Measurements from ENCODE around the gene UTP11. TPM values are rescaled to one million over a fixed set of nuclear protein-coding genes. Genes with fewer than 3 reads are reported as not detected.
"Not testable (repeated sequence)": the region's sequence is repeated elsewhere in the genome, so short reads cannot be mapped to it uniquely, and the experiment has no call there.

The UTP11 gene
- total and polyA plus RNA-seq, 9 donors: 17.4 to 38.5 (median 29.7) TPM

GRCh38 chr1:38031513-38031866 is 19.0 kb downstream of the UTP11 start:
- WGBS, 3 donors: 69 to 76% (median 71%) methylated on average over 4 of the region's 4 CpGs
- H3K4me1 ChIP-seq (ENCODE audit: insufficient read depth): peaks cover 17% of the 10 kb centered on the region
- intact Hi-C loops (cut with DNase I): loop anchor here in 2 of 4 donors (10.0 kb wide), 1 partner anchor 803 kb away; no protein-coding TSS in a partner anchor
- TF ChIP-seq EP300 (IDR thresholded peaks at IDR 0.05) (no peak), CTCF (IDR thresholded peaks at IDR 0.05) (no peak), POLR2A (IDR thresholded peaks at IDR 0.05) (no peak)
- no peaks in the 10 kb centered on the region for H3K36me3 ChIP-seq
- H3K27me3 ChIP-seq: no peaks in the 10 kb centered on the region
- H3K27ac ChIP-seq: no peak overlapping the region
- no peak overlapping the region for H3K4me3 ChIP-seq
- no peak for DNase-seq
- no peaks in the 10 kb centered on the region for H3K9me3 ChIP-seq

GRCh38 chr1:38032992-38033391 is 20.5 kb downstream of the UTP11 start:
- not testable (repeated sequence) for H3K4me3 ChIP-seq, H3K27ac ChIP-seq, H3K36me3 ChIP-seq, H3K9me3 ChIP-seq, DNase-seq, H3K27me3 ChIP-seq
- 87 to 92% (median 89%) methylated on average over 2 of the region's 2 CpGs for WGBS, 3 donors
- intact Hi-C loops (cut with DNase I): loop anchor here in 2 of 4 donors (10.0 kb wide), 1 partner anchor 802 kb away; no protein-coding TSS in a partner anchor
- peaks cover 17% of the 10 kb centered on the region for H3K4me1 ChIP-seq (ENCODE audit: insufficient read depth)

- intact Hi-C loops (cut with DNase I): loop anchor here in 2 of 4 donors (10.0 kb wide), 1 partner anchor 800 kb away; no protein-coding TSS in a partner anchor
- DNase-seq: no peak
- no peaks in the 10 kb centered on the region for H3K27me3 ChIP-seq
- TF ChIP-seq POLR2A (IDR thresholded peaks at IDR 0.05) (no peak), CTCF (IDR thresholded peaks at IDR 0.05) (no peak), EP300 (IDR thresholded peaks at IDR 0.05) (no peak)
- no peaks in the 10 kb centered on the region for H3K9me3 ChIP-seq
- 78 to 94% (median 85%) methylated on average over 10 to 13 of the region's 13 CpGs for WGBS, 3 donors
- no peak overlapping the region for H3K27ac ChIP-seq
- no peak overlapping the region for H3K4me3 ChIP-seq
- H3K36me3 ChIP-seq: no peaks in the 10 kb centered on the region
- peaks cover 9% of the 10 kb centered on the region for H3K4me1 ChIP-seq (ENCODE audit: insufficient read depth)
Observed at GRCh38 chr1:38034871-38035270, 22.3 kb downstream of the UTP11 start.

- intact Hi-C loops (cut with DNase I): loop anchor here in 2 of 4 donors (10.0 kb wide), 1 partner anchor 797 kb away; no protein-coding TSS in a partner anchor
- no peak for DNase-seq
- no peaks in the 10 kb centered on the region for H3K4me1 ChIP-seq (ENCODE audit: insufficient read depth)
- no peaks in the 10 kb centered on the region for H3K36me3 ChIP-seq
- no peak overlapping the region for H3K27ac ChIP-seq
- H3K9me3 ChIP-seq: no peaks in the 10 kb centered on the region
- H3K4me3 ChIP-seq: no peak overlapping the region
- H3K27me3 ChIP-seq: no peaks in the 10 kb centered on the region
- 52 to 58% (median 58%) methylated on average over 5 of the region's 5 CpGs for WGBS, 3 donors
- no peak for TF ChIP-seq POLR2A (IDR thresholded peaks at IDR 0.05)
- no peak for TF ChIP-seq EP300 (IDR thresholded peaks at IDR 0.05)
- TF ChIP-seq CTCF (IDR thresholded peaks at IDR 0.05): no peak
Observed at GRCh38 chr1:38037221-38037939, 24.8 kb downstream of the UTP11 start.

GRCh38 chr1:38038861-38039260 is 26.3 kb downstream of the UTP11 start:
- H3K9me3 ChIP-seq: no peaks in the 10 kb centered on the region
- DNase-seq: no peak
- no peaks in the 10 kb centered on the region for H3K4me1 ChIP-seq (ENCODE audit: insufficient read depth)
- TF ChIP-seq POLR2A (IDR thresholded peaks at IDR 0.05) (no peak), CTCF (IDR thresholded peaks at IDR 0.05) (no peak), EP300 (IDR thresholded peaks at IDR 0.05) (no peak)
- WGBS, 3 donors: 75 to 87% (median 84%) methylated on average over 10 of the region's 10 CpGs
- H3K36me3 ChIP-seq: no peaks in the 10 kb centered on the region
- H3K4me3 ChIP-seq: no peak overlapping the region
- no peak overlapping the region for H3K27ac ChIP-seq
- intact Hi-C loops (cut with DNase I): loop anchor here in 2 of 4 donors (10.0 kb wide), 1 partner anchor 796 kb away; no protein-coding TSS in a partner anchor
- no peaks in the 10 kb centered on the region for H3K27me3 ChIP-seq
